Left forelimb (tissue), 1 donor: ENCODE results near the gene TMEM178A.

ENCODE experiments used
- DNase-seq: peaks from one replicate; pipeline ENCODE4 v3.0.0-alpha.2; 2018; ENCODE audit warnings: low spot score

Gene TMEM178A

GRCh38 chr2:39679805-39680204 lies 14.1 kb downstream of the TMEM178A start:
- no peak for DNase-seq

GRCh38 chr2:39682066-39682692 lies 16.5 kb downstream of the TMEM178A start:
- DNase-seq, result no peak

- no peak for DNase-seq
Observed at GRCh38 chr2:39683022-39683699, 17.4 kb downstream of the TMEM178A start.

- DNase-seq, result no peak
Observed at GRCh38 chr2:39684464-39684863, 18.7 kb downstream of the TMEM178A start.

- DNase-seq, result no peak
Observed at GRCh38 chr2:39685126-39685525, 19.4 kb downstream of the TMEM178A start.

- DNase-seq, result no peak
Observed at GRCh38 chr2:39686456-39686855, 20.7 kb downstream of the TMEM178A start.

GRCh38 chr2:39688181-39688580 lies 22.5 kb downstream of the TMEM178A start:
- DNase-seq, result no peak

GRCh38 chr2:39689272-39689841 lies 23.6 kb downstream of the TMEM178A start:
- DNase-seq, result no peak

GRCh38 chr2:39689876-39690275 lies 24.2 kb downstream of the TMEM178A start:
- DNase-seq, result no peak

- DNase-seq, result no peak
Observed at GRCh38 chr2:39693245-39693644, 27.5 kb downstream of the TMEM178A start.

- DNase-seq, result no peak
Observed at GRCh38 chr2:39696101-39696553, 30.4 kb downstream of the TMEM178A start.

GRCh38 chr2:39696838-39697237 lies 31.1 kb downstream of the TMEM178A start:
- DNase-seq, result no peak

- DNase-seq, result no peak
Observed at GRCh38 chr2:39697454-39697853, 31.7 kb downstream of the TMEM178A start.

- no peak for DNase-seq
Observed at GRCh38 chr2:39701137-39701536, 35.4 kb downstream of the TMEM178A start.

GRCh38 chr2:39703181-39703872 lies 37.6 kb downstream of the TMEM178A start:
- DNase-seq, result no peak

- DNase-seq, result no peak
Observed at GRCh38 chr2:39704540-39704939, 38.8 kb downstream of the TMEM178A start.

- no peak for DNase-seq
Observed at GRCh38 chr2:39705638-39706037, 39.9 kb downstream of the TMEM178A start.

GRCh38 chr2:39706312-39706711 lies 40.6 kb downstream of the TMEM178A start:
- no peak for DNase-seq

GRCh38 chr2:39706945-39707344 lies 41.2 kb downstream of the TMEM178A start:
- DNase-seq, result no peak

GRCh38 chr2:39708003-39708402 lies 42.3 kb downstream of the TMEM178A start:
- no peak for DNase-seq

- DNase-seq, result no peak
Observed at GRCh38 chr2:39710807-39711206, 45.1 kb downstream of the TMEM178A start.

GRCh38 chr2:39712953-39713352 lies 47.2 kb downstream of the TMEM178A start:
- DNase-seq, result no peak

GRCh38 chr2:39715095-39715494 lies 49.4 kb downstream of the TMEM178A start:
- DNase-seq, result no peak
